GM18867 (cell line): ENCODE results near the gene APOA4.

Experiments
- ATAC-seq: cut with Tn5 transposase; IDR thresholded peaks from one replicate; pipeline ENCODE4 v1.9.1; 2021; ENCODE audit warnings: mild to moderate bottlenecking, moderate library complexity; ENCODE audit not compliant: unreplicated experiment

The APOA4 gene

DNA sequence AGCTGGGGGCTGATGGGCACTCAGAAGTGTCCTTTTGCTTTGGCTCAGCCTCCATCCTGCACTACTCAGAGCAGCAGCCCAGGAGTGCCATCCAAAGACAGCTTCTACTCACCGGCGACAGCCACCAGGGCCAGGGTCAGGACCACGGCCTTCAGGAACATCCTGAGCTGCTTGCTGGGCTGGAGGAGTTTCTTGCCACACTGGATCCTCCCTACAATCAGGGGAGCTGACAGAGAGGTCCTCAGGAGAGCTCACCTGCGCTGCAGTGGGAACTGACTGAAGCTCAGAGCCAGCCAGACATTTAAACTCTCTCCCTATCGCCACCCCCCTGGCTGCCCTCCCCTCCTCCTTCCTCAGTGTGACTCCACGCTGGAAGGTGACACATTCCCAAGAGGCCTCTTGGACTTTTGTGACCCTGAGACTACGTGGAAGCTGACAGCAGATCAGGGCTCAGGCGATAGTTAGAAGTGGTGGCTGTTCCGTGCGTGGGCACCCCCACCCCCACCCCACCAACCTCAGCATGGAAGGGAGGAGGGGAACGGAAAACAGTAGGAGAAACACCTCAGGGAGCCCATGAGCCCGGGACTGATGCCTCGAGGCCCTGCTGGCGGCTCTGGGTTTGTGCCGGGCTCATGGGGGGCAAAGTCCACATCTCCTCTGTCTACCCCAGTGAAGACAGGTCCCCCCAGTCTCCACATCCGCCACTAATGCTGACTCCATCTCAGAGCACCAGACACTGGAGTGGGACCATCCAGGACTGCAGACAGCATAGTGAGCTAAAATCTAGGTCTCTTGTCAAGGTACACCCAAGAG, at the start of gene APOA4:
Gene APOA4, minus strand, starts transcription at position 274 of the 813 bp plus-strand sequence. Its CDS starts 113 bp downstream, at position 161.
- no peak for ATAC-seq

DNA sequence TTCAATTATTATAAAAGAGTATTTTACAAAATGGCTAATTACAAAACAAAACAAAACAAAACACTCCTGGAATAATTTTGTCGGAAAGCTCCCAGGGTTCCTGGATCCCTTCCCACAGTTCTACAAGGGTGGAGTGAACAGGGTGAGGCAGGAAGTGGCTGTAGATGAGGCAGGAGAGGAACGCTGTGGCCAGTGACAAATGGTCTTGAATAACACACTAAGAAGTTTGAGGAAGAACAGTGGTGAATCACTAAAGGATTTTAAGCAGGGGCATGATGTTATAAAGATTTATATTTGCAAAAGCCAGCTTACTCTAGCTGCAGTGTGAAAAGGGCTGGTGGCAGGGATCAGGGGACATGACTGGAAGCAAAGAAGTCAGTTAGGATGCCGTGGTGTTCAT, 48.1 kb upstream of the APOA4 start:
- no peak for ATAC-seq

- ATAC-seq = no peak
Measured at GRCh38 chr11:116870054-116870453, 47.0 kb upstream of the APOA4 start.

DNA sequence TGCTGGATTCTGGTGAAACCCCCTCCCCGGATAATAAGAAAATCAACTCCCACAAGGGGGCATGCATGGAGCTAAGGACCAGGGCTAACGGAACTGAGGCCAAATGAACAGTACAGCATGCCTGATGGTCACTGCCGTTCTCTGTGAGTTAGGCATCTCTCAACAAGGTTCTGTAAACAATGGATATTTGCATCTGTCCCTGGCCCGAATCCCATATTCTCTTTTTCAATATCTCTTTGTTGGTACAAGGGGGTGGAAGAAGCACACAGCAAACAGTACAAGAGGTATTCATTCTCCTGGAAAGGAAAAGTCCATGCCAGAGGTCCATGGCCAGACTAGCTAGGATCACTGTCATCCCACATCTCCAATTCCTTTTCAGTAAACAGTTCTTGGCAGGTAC, 46.5 kb upstream of the APOA4 start:
- ATAC-seq = no peak

- ATAC-seq = no peak
Measured at GRCh38 chr11:116868066-116868465, 45.0 kb upstream of the APOA4 start.

- no peak for ATAC-seq
Measured at GRCh38 chr11:116867619-116868018, 44.5 kb upstream of the APOA4 start.

- ATAC-seq = no peak
Measured at GRCh38 chr11:116866804-116867455, 43.8 kb upstream of the APOA4 start.

GRCh38 chr11:116865696-116866095, 42.6 kb upstream of the APOA4 start:
- no peak for ATAC-seq

- ATAC-seq = no peak
Measured at GRCh38 chr11:116864531-116864930, 41.4 kb upstream of the APOA4 start.

DNA sequence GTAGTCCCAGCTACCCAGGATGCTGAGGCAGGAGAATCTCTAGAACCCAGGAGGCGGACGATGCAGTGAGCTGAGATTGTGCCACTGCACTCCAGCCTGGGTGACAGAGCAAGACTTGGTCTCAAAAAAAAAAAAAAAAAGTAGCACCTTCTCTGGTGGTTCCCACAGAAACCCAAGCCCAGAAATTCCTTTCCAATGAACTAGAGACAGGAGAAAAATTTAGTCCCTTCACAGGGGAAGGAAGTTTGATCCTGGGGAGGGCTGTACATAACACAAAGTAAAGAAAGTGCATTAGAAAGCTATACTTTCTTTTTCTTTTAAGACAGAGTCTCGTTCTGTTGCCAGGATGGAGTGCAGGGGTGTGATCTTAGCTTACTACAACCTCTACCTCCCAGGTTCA, 39.8 kb upstream of the APOA4 start:
- no peak for ATAC-seq

DNA sequence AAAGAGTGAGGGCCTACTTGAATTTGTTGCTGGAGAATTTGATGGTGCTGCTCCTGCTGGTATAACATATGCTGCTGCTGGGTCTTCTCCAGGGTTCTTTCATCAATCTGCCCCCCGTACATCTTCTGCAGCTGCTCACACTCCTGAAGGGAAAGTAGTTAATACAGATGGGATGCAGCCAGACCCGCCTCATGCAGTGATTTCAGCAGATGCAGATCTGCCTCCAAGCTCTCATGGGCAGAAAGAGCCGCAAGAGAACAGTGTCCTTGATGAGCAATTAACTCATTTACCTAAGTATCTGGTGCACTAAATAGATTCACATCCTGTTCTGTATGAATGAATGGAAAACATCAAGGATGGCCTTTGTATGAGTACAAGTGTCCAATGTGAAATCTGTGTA, 39.1 kb upstream of the APOA4 start:
- ATAC-seq = no peak

DNA sequence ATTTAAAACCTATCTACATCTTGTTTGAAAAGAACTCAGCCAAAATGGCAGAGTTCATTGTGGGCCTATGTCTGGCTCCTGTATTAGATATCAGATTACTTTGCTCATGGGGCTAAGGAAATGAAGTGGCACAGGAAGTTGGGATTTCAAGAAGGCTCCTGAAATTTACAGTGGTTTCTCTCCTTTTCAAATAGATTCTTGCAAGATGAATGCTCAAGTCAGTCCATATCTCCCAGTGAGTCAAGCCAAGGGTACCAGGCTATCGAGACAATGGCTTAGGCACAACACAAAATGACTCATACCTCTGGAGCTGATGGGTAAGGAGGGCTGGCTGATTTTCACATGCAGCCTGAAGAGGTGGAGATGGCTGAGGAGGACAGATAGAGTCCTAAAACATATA, 38.4 kb upstream of the APOA4 start:
- no peak for ATAC-seq

DNA sequence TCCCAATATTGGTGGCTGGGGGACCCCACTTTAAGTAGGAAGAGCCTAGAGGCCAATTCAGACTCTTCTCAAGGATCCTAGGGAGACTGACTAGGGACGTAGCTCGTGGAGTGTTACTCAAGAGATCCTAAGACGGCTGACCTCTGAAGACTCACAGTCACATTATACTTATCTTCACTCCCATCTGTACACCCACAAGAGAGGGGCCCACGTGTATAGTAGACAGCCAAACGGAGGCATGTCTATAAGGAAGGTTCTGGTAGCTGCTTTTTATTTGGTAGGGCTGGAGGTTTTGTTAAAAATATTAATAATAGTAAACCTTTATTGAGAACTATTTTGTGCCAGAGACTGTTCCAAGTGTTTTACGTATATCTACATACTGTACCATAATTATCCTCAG, 37.2 kb upstream of the APOA4 start:
- ATAC-seq = no peak

GRCh38 chr11:116859175-116859574, 36.1 kb upstream of the APOA4 start:
- ATAC-seq = no peak

DNA sequence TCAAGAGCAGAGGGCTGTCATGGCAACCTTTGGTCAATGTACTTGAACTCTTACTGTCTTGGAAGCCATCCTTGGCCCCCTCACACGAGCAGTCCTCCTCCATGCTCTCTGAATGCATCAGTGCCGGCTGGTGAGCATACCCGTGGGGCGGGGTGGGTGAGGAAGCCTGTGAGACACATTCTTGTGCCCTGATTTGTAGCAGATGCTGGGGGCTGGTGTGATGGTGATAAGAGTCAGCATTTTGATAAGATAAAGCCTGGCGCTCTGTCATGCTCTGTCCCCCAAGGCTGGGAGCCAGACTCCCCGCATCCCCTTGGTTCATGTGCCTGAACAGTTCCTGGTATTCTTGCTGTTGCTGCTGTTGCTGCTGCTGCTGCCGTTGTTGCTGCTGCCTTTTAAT, 34.8 kb upstream of the APOA4 start:
- ATAC-seq = no peak

DNA sequence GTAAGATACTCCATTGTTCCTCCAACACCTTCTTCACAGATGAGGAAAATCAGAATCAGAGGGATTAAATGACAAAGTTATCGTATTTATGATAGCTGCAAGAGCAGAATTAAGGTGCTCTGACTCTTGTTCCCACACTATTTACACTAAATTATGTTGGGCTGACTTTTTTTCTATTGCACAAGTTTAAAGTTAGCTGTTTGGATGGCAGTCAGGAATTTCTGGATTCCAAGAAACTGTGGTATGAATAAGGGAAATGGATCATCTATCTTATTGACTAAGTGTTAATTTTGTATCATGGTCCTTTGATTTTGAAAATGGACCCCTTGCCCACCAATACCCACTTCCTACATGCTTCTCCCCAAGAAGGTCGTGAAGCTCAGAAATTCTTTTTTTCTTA, 34.2 kb upstream of the APOA4 start:
- no peak for ATAC-seq

GRCh38 chr11:116856423-116856822, 33.3 kb upstream of the APOA4 start:
- ATAC-seq = no peak

GRCh38 chr11:116855413-116855812, 32.3 kb upstream of the APOA4 start:
- ATAC-seq = no peak

DNA sequence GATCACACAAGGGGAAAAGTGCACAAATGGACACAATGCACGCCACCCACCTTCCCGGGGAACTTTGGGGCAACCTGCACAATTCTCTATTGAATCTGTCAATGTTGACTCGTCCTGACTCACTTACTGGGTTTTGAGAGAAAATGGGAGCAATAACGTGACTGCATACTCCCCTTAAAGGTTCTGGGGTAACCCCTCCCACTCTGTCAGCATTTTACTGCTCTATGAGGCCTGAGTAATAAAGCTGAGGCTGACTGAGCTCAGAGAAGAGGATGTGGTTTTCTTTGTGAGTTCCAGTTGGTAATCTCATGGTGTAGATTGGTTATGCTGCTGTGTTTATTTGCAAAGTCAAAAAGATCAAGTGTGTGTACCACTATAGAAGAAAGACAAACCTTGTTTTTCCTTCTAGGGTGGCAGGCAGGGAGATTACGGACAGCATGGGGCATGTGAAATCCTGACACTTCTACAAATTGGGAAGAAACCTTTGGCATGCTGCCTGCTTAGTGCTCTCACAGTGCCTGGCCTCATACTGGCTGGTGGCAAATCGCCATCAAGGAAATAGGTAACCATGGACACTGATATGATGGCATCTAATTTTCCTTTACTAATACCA, 30.5 kb upstream of the APOA4 start:
- peak; percentile 97 for ATAC-seq

DNA sequence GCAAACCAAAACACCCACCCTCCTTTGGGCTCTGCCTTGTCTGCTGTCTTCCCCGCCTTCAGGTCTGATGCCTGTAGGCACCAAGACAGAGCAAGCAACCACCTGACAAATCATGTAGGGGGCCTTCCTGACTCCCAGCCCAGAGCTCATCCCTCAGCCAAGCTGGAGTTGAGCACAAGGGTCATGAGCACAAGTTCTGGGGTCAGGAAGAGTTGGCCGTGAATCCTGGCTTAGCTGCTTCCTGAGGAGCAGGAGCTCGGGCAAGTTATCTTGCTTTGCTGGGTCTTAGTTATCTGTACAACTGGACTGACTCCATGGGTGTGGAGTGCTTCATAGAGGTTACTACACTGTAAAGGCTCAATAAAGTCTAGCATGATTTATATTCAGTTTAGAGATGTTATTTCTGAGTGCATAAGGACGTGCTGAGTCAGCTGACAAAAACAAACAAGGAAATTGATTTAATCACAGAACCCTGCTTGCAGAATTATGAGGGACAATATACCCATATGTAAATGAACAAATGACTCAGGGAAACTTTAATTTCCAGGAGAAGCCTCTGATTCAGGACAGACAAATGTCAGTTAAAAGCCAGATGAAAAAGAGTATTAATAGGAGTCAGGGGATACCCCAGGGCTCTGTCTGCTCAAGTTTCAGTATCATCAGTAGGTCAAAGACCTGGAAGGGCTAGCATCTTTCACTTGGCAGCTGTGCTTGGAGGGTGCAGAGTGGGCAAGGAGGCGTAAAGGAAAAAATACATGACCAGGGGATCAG, 29.3 kb upstream of the APOA4 start:
- no peak for ATAC-seq

DNA sequence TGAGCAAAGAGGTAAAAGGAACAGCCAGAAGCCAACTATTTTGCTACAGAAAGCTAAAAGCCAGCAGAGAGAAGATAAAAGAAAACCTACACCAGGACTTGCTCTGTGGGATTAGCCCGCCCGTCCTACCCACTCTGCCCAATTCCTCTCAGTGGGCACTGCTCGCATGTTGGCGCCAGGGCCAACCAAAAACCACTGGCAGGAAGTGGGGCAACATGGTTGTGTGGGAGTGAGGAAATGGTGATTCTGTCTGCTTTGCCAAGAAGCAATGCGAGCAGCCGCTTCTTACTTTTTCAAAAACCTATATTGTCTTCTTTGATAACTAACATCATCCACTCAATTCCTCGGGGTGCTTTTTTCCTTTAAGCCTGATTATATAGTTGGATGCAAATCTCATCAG, 28.5 kb upstream of the APOA4 start:
- ATAC-seq = no peak
